HG03571 (cell line): ENCODE results near the gene HCFC1R1.

Source experiments
- ATAC-seq: cut with Tn5 transposase; IDR thresholded peaks from one replicate; pipeline ENCODE4 v1.9.1; 2021; ENCODE audit not compliant: unreplicated experiment

The HCFC1R1 gene

DNA sequence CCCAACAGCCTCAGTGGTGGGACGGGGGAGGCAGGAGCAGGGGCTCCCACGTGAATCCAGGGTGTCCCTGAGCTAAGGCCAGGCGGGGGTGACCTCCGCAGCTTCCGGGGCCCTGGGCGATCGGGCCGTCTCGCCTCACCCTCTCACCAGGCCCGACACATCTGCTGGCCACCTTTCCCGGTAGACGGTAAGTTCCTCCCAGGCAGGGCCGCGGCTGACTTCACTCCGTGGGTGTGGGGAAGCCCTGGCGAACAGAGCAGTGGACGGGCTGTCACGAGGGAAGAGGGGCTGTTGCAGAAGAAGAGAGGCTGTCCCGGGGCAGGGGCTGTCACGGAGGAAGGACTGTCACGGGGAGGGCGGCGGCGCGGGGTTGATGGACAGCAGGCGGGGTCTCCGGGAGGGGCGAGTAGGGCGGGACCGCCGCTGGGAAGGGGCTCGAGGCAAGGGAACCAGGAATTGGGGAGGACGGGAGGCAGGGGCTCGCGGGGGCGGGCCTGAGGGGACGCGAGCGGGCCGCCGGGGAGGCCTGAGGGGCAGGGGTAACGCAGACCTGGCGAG lies 44.0 kb downstream of the HCFC1R1 start:
- ATAC-seq = no peak

DNA sequence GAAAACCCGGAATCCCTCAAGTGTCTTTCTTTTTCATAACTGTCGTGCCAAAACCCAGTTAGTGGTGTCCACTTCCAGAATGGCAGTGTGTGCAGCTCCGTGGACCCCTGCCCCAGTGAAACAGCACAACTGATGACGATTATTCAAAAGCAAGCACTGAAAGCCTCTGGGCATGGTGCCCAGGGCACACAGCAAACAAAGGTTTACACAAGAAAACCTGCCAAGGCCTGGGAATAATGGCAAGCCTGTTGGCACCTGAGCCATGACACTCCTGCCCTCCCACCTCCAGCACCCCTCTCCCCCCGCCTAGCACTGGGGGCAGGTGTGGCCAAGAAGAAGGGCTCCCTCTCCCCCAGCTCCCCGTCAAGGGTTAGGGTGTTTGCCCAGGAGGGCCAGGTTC lies 46.3 kb downstream of the HCFC1R1 start:
- ATAC-seq = no peak

DNA sequence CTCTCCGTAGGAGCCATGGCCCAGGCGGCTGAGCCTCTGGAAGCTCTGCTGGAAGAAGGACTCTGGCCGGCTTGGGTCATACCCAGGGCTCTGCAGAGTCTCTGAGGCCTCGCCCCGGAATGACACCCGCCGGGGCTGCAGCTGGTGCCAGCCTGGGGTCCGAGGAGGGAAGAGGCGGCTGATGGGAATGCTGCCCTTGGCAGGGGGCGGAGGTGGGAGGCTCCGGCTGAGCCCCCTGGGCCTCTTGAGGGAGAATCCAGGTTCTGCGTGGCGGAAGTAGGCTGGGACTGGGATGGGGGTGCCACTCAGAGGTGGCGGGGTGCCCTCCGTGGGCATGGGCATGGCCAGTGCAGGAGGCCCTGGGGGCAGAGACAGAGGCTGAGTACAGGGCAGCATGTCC lies 47.1 kb downstream of the HCFC1R1 start:
- ATAC-seq = no peak

DNA sequence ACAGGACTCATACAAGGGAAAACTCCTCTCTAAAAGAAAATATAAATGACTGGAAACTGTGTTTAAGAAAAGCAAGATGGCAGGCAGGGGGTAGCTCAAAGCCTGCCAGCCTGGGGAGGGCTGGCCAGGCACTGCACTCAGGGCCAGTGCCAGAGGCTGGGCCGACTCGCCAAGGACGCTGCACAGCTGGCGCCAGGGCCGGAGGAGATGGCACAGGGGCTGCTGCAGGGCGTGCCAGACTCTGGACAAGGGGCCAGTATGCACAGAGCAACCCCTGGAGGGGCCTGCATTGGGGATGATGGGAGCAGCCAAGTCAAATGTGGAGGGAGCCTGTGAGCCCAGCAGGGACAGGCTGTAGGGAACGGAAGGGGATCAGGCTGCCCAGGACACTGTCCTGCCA lies 47.5 kb downstream of the HCFC1R1 start:
- ATAC-seq = no peak

DNA sequence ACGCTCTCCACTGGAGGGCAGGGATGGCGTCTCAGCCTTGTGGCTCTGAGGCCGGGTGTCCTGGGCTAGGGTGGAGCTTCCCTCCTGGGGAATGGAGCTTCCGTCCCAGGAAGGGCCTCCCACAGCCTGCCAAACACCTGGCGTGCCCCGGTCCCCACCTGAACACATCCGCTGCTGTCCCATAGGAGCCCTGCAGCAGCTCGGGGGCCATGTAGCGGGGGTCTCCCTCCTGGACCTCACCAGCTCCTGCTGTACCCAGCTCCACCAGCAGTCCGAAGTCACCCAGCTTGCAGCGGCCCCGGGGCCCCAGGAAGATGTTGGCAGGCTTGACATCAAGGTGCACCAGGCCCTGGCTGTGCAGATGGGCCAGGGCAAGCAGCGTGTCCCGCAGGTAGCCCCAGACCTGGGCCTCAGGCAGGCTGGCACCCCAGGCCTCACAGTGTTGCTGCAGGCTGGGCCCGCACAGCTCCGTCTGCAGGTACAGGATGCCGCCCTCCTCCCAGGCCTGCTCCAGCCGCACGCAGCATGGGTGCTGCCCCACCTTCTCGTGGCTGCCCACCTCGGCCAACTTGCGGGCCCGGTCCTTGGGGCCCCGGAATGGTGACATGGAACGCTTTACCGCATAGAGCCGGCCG lies 48.5 kb downstream of the HCFC1R1 start:
- ATAC-seq = no peak

DNA sequence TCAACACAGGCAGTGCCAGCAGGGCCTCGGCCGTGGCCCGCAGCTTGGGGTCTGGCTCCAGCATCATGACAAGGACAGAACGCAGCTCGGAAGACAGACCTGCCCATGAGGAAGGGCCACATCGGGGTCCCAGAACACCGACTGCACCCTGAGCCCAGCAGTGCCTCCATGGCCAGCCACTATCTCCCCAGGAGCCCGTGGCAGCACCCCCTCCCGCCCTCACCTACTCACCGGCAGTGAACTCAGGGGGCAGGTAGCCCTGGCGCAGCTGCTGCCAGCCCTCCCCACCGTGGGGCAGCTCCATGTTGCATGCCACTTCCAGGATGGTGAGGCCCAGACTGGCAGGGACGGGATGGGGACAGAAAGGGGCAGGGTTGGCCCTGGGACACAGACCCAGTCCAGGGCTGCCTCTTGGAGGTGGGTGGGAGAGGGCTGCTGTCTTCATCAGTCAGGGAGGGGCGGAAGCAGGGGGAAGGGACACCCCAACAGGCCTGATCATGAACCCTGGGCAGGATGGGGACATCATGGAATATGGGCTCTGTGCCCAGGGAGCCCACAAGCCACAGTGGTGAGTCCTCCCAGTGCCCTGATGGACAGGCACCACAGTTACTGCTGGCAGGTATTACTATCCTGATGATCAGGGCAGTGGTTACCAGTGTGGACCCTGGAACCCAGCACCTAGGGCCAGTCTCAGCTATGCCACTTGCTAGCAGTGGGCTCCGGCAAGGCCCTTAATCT lies 49.3 kb downstream of the HCFC1R1 start:
- ATAC-seq = no peak

DNA sequence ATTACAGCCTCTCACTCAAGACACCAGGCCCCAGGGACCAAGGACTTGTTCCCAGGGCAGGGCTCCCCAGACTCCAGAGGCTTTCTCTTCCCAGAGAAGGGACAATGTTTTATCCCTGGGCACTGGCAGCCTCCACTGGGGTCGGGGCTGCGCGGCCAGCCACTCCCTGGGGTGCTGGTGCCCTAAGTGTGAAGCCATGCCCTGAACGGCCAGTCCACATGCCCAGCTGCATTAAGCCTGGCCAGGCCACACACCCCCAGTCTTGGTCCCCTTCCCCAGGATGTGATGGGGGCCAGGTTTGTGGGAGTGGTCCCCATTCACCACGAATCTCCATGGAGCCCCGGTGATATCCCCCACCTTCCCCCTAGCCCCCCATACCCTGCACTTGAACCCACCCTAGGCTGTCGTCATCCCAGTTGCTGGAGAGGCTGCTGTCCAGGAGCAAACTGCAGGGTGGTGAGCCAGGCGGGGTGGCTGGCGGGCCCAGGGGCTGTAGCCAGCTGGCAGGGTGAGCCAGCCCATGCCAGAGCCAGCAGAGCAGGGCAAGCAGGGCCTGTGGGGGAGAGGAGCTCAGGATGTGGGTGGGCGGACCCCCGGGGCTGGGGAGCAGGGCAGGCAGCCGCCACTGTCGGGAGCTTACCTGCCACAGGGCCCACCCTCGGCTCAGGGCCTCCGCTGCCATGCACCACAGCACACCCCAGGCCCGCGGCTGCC lies 50.0 kb downstream of the HCFC1R1 start:
- no peak for ATAC-seq

DNA sequence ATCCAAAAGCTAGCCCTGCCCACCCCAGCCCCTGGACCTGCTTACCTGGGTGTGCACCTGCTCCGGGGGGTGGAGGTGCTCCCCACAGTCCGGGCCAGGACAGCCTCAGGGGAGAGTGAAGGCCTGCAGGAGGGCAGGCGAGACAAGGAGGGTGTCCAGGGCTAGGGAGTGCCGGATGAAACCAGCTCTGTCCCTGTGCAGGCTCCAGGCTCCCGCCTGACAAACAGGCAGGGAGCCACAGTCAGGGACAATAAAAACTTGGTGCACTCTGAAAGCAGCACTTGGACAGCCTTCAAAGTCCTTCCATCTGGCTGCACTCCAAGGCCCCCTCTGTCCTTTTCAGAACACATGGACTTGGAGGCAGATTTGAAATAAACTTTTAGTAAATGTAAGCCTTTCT lies 50.6 kb downstream of the HCFC1R1 start:
- ATAC-seq = no peak
